ENCODE data around the gene AHRR. TPM values are rescaled to one million over a fixed set of nuclear protein-coding genes. Genes with fewer than 3 reads are reported as not detected.
A peak's percentile ranks its signal among the peaks of the same experiment; 100 is the strongest.

AHRR gene
- total RNA-seq, 1 donor from 2014 or later = 54.9 TPM

DNA sequence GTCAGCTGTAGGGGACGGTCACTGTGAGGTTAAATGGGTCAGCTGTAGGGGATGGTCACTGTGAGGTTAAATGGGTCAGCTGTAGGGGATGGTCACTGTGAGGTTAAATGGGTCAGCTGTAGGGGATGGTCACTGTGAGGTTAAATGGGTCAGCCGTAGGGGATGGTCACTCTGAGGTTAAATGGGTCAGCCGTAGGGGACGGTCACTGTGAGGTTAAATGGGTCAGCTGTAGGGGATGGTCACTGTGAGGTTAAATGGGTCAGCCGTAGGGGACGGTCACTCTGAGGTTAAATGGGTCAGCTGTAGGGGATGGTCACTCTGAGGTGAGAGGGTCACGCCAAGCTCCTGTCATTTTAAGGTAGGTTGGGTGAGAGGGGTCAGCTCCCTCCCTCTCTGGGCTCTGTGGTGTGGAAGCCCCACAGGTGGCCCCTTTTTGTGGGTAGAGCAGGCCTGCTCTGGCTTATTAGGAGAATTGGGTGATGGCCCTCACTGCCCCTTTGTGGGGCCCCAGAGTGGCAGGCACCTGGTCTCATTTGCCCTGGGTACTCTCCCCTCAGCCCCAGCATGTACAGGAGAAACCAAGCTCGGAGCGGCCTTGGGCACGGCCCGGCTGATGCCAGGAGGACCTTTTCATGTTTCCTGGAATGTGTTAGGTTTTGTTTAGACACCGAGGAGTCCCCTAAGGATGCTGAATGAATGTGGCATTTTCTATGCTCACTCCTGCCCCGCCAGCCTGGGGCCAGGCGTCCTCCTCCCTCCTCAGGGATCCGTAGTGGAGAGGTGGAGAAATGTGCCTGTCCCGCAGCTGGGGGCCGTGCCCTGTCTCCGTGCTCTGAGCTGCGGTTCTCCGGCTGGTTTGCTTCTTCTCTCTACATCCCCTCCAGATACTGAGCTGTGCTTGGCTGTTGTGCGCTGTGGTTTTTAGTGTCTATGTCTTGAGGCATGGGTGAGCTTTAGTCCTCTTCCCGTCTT, 31.4 kb downstream of the AHRR start:
- Mint-ChIP-seq H3K27ac (ENCODE audit: unreplicated experiment) (no peak overlapping the region), H3K4me1 (ENCODE audit: unreplicated experiment) (peaks cover 22% of the 10 kb centered on the region)
- DNase-seq (ENCODE audit: extremely low spot score, unreplicated experiment) = peak; percentile 70

DNA sequence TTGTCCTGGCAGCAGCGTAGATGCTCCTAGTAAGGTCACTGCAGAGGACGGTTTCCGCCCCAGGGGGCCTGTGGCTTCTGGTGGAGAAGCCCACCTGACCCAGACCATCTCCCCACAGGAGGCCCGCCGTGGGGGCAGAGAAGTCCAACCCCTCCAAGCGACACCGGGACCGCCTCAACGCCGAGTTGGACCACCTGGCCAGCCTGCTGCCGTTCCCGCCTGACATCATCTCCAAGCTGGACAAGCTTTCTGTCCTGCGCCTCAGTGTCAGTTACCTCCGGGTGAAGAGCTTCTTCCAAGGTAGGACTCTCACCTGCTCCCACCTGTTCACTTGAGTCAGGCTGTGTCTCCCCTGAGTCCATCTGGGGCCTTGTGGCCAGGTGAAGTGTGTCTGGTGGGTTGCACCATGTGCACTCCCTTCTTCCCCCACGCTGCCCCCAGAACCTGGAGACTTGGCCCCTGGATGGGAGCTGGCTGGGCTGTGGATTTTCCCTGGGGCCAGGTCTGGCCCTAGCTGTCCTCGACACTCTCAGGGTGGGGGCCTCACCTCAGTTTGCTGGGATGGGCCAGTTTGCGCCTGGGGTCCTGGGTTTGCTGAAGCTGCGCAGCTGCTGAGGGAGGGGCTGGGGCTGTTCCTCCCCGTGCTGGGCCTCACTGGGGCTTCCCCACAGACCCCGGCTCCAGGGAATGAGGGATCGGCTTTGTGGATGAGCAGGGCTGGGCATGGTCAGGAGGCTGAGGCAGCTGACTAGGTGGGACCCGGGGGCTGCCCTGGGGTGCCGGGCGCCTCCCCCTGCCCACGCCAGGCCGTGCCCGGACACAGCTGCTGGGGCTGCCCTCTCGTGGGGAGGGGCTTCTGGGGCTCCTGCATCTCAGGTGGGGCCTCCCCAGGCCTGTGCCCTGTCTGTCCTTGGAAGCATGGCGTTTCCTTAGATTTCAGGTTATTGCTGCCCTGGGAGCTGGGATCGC, 32.4 kb downstream of the AHRR start:
- Mint-ChIP-seq H3K4me3 (ENCODE audit: unreplicated experiment) (no peak overlapping the region), H3K9me3 (ENCODE audit: unreplicated experiment) (no peaks in the 10 kb centered on the region), H3K27me3 (ENCODE audit: unreplicated experiment) (no peaks in the 10 kb centered on the region), H3K4me1 (ENCODE audit: unreplicated experiment) (peaks cover 13% of the 10 kb centered on the region), H3K36me3 (ENCODE audit: unreplicated experiment) (peaks cover 26% of the 10 kb centered on the region), H3K27ac (ENCODE audit: unreplicated experiment) (no peak overlapping the region)
- DNase-seq (ENCODE audit: extremely low spot score, unreplicated experiment) = peak; percentile 84
- TF ChIP-seq, protein P1, sequence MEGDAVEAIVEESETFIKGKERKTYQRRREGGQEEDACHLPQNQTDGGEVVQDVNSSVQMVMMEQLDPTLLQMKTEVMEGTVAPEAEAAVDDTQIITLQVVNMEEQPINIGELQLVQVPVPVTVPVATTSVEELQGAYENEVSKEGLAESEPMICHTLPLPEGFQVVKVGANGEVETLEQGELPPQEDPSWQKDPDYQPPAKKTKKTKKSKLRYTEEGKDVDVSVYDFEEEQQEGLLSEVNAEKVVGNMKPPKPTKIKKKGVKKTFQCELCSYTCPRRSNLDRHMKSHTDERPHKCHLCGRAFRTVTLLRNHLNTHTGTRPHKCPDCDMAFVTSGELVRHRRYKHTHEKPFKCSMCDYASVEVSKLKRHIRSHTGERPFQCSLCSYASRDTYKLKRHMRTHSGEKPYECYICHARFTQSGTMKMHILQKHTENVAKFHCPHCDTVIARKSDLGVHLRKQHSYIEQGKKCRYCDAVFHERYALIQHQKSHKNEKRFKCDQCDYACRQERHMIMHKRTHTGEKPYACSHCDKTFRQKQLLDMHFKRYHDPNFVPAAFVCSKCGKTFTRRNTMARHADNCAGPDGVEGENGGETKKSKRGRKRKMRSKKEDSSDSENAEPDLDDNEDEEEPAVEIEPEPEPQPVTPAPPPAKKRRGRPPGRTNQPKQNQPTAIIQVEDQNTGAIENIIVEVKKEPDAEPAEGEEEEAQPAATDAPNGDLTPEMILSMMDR (IDR thresholded peaks at IDR 0.05) = no peak

More for the DNA sequence above, 31.4 kb downstream of the AHRR start:
- H3K27me3 Mint-ChIP-seq (ENCODE audit: unreplicated experiment) = no peaks in the 10 kb centered on the region
- TF ChIP-seq, protein P1 (IDR thresholded peaks at IDR 0.05) = no peak
- H3K4me3 Mint-ChIP-seq (ENCODE audit: unreplicated experiment) = no peak overlapping the region
- peaks cover 28% of the 10 kb centered on the region for H3K36me3 Mint-ChIP-seq (ENCODE audit: unreplicated experiment)
- H3K9me3 Mint-ChIP-seq (ENCODE audit: unreplicated experiment) = no peaks in the 10 kb centered on the region

DNA sequence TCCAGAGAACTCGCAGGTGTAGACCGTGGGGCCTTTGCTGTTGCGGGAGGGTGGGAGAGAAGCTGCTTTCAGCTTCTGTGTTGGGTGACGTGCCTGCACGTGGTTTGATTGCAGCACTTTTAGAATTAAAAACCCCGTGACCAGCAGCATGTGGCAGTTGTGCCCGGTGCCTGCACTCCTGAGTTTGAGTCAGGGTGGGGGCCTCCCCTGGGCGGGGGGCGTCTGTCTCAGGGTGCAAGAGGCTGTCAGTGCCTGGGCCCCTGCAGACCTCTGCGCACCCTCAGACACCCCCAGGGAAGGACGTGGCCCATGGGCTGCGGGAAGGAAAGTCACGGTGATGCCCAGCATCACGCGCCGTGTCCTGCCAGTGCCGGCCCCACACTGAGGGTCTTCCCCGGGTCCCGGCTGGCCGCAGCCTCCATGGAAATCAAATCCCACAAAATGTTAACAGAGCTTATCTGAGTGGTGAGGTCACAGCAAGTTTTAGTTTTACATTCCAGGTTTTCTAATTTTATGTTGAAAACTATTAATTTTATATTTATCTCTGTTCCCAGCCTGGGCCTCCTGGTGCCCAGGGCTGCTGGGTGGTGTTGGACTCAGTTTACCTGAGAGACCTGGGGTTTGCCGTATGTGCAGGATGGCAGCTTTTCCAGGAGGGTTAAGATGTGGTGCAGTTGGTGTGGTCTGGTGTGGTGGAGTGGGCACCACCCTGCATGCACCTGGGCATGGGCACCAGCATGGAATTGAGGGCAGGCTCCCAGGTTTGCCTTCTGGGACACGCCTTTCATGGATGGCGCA, 33.3 kb downstream of the AHRR start:
- H3K4me1 Mint-ChIP-seq (ENCODE audit: unreplicated experiment) = peaks cover 12% of the 10 kb centered on the region
- DNase-seq (ENCODE audit: extremely low spot score, unreplicated experiment) = peak; percentile 79
- H3K27ac Mint-ChIP-seq (ENCODE audit: unreplicated experiment) = no peak overlapping the region
- H3K4me3 Mint-ChIP-seq (ENCODE audit: unreplicated experiment) = no peak overlapping the region
- H3K9me3 Mint-ChIP-seq (ENCODE audit: unreplicated experiment) = no peaks in the 10 kb centered on the region
- peaks cover 30% of the 10 kb centered on the region for H3K36me3 Mint-ChIP-seq (ENCODE audit: unreplicated experiment)
- no peaks in the 10 kb centered on the region for H3K27me3 Mint-ChIP-seq (ENCODE audit: unreplicated experiment)
- TF ChIP-seq, protein P1 (IDR thresholded peaks at IDR 0.05) = no peak

DNA sequence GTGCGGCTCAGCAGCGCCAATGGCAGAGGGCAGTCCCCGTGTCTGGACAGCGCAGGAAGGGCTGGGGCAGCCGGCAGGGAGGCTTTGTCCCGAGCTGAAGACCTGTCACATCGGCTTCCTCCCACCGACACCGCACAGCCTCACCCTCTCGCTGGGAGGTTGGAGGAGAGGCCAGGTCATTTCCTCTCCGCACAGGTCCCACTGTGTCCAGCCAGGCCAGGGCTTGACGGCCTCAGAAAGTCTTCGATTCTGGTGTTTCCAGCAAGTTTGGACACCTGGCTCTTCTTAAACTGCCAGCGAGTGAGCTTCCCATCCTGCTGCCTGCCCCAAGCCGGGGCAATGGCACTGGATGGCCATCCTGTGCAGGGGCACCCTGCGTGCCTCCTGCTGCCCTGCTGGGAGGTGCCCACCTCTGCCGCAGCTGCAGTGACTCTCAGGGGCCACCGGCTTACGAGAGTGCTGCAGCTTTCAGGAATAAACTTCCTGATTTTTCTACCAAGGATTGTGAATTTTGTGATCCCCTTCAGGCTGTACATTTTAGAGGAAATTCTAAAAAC, 33.9 kb downstream of the AHRR start:
- Mint-ChIP-seq H3K4me3 (ENCODE audit: unreplicated experiment) (no peak overlapping the region), H3K4me1 (ENCODE audit: unreplicated experiment) (peaks cover 12% of the 10 kb centered on the region), H3K9me3 (ENCODE audit: unreplicated experiment) (no peaks in the 10 kb centered on the region), H3K36me3 (ENCODE audit: unreplicated experiment) (peaks cover 28% of the 10 kb centered on the region), H3K27me3 (ENCODE audit: unreplicated experiment) (no peaks in the 10 kb centered on the region), H3K27ac (ENCODE audit: unreplicated experiment) (peak overlapping the region; percentile 71)
- TF ChIP-seq, protein P1 (IDR thresholded peaks at IDR 0.05) = no peak
- peak; percentile 77 for DNase-seq (ENCODE audit: extremely low spot score, unreplicated experiment)

Measured in osteocyte (in vitro differentiated cells).